GM12891 (cell line): ENCODE data around the gene XCL1.

Experiments used
- POLR2A ChIP-seq: IDR thresholded peaks from 2 replicates; pipeline ENCODE4 v1.6.1; 2011; ENCODE audit warnings: low read depth, low read length, control low read depth
- POLR2AphosphoS5 ChIP-seq: IDR thresholded peaks from 2 replicates; pipeline ENCODE4 v1.6.1; 2011; ENCODE audit warnings: low read depth, low read length, control low read depth
- POU2F2 ChIP-seq: IDR thresholded peaks from 2 replicates; pipeline ENCODE4 v1.6.1; 2011; ENCODE audit warnings: low read depth, mild to moderate bottlenecking, control low read depth, low read length, moderate library complexity
- TAF1 ChIP-seq: IDR thresholded peaks from 2 replicates; pipeline ENCODE4 v1.6.1; 2011; ENCODE audit warnings: low read depth, low read length, control low read depth

- TF ChIP-seq POLR2A (no peak), TAF1 (no peak), POLR2AphosphoS5 (no peak), POU2F2 (no peak)
Measured at GRCh38 chr1:168613038-168613451, 36.6 kb downstream of the XCL1 start.
